ENCODE data around the gene R3HDM2.
"Not testable (repeated sequence)": the region's sequence is repeated elsewhere in the genome, so short reads cannot be mapped to it uniquely, and the experiment has no call there.

R3HDM2 gene

GRCh38 chr12:57452181-57452936 lies 21.5 kb upstream of the R3HDM2 start:
- no peak overlapping the region for H3K4me3 Mint-ChIP-seq
- no peaks in the 10 kb centered on the region for H3K9me3 Mint-ChIP-seq
- H3K27ac Mint-ChIP-seq = no peak overlapping the region
- DNase-seq (ENCODE audit: low spot score in 2 of 2) (no peak), ATAC-seq (ENCODE audit: low read depth) (no peak)
- no peaks in the 10 kb centered on the region for H3K36me3 Mint-ChIP-seq
- H3K27me3 Mint-ChIP-seq = peaks cover 1% of the 10 kb centered on the region
- peaks cover 10% of the 10 kb centered on the region for H3K4me1 Mint-ChIP-seq

- H3K9me3 Mint-ChIP-seq = no peaks in the 10 kb centered on the region
- H3K4me3 Mint-ChIP-seq = no peak overlapping the region
- peaks cover 10% of the 10 kb centered on the region for H3K4me1 Mint-ChIP-seq
- H3K36me3 Mint-ChIP-seq = no peaks in the 10 kb centered on the region
- H3K27ac Mint-ChIP-seq = no peak overlapping the region
- DNase-seq (ENCODE audit: low spot score in 2 of 2) (no peak), ATAC-seq (ENCODE audit: low read depth) (no peak)
- peaks cover 1% of the 10 kb centered on the region for H3K27me3 Mint-ChIP-seq
These were observed 20.5 kb upstream of the R3HDM2 start for GRCh38 chr12:57451233-57451778.

GRCh38 chr12:57450057-57450456 lies 19.2 kb upstream of the R3HDM2 start:
- no peak for DNase-seq (ENCODE audit: low spot score in 2 of 2)
- H3K36me3 Mint-ChIP-seq = no peaks in the 10 kb centered on the region
- no peak for ATAC-seq (ENCODE audit: low read depth)
- no peaks in the 10 kb centered on the region for H3K9me3 Mint-ChIP-seq
- H3K4me3 Mint-ChIP-seq = no peak overlapping the region
- peaks cover 1% of the 10 kb centered on the region for H3K27me3 Mint-ChIP-seq
- H3K27ac Mint-ChIP-seq = no peak overlapping the region
- peaks cover 2% of the 10 kb centered on the region for H3K4me1 Mint-ChIP-seq

- no peaks in the 10 kb centered on the region for H3K36me3 Mint-ChIP-seq
- DNase-seq (ENCODE audit: low spot score in 2 of 2) = no peak
- H3K4me3 Mint-ChIP-seq = no peak overlapping the region
- no peak for ATAC-seq (ENCODE audit: low read depth)
- no peaks in the 10 kb centered on the region for H3K9me3 Mint-ChIP-seq
- H3K27me3 Mint-ChIP-seq = peaks cover 1% of the 10 kb centered on the region
- H3K4me1 Mint-ChIP-seq = peaks cover 2% of the 10 kb centered on the region
- H3K27ac Mint-ChIP-seq = no peak overlapping the region
These were observed 18.5 kb upstream of the R3HDM2 start for GRCh38 chr12:57449375-57449774.

- no peak overlapping the region for H3K27ac Mint-ChIP-seq
- DNase-seq (ENCODE audit: low spot score in 2 of 2) (no peak), ATAC-seq (ENCODE audit: low read depth) (no peak)
- H3K27me3 Mint-ChIP-seq = peaks cover 1% of the 10 kb centered on the region
- H3K9me3 Mint-ChIP-seq = no peaks in the 10 kb centered on the region
- no peaks in the 10 kb centered on the region for H3K36me3 Mint-ChIP-seq
- no peak overlapping the region for H3K4me3 Mint-ChIP-seq
- H3K4me1 Mint-ChIP-seq = peaks cover 2% of the 10 kb centered on the region
These were observed 17.8 kb upstream of the R3HDM2 start for GRCh38 chr12:57448669-57449068.

GRCh38 chr12:57446292-57446960 lies 15.6 kb upstream of the R3HDM2 start:
- Mint-ChIP-seq H3K27me3 (peaks cover 4% of the 10 kb centered on the region), H3K27ac (no peak overlapping the region), H3K4me3 (no peak overlapping the region), H3K9me3 (peaks cover 5% of the 10 kb centered on the region), H3K36me3 (peaks cover 2% of the 10 kb centered on the region), H3K4me1 (no peaks in the 10 kb centered on the region)
- ATAC-seq (ENCODE audit: low read depth) (no peak), DNase-seq (ENCODE audit: low spot score in 2 of 2) (no peak)

- no peak overlapping the region for H3K27ac Mint-ChIP-seq
- peaks cover 2% of the 10 kb centered on the region for H3K36me3 Mint-ChIP-seq
- no peaks in the 10 kb centered on the region for H3K4me1 Mint-ChIP-seq
- ATAC-seq (ENCODE audit: low read depth) (no peak), DNase-seq (ENCODE audit: low spot score in 2 of 2) (no peak)
- peaks cover 7% of the 10 kb centered on the region for H3K9me3 Mint-ChIP-seq
- H3K4me3 Mint-ChIP-seq = no peak overlapping the region
- peaks cover 8% of the 10 kb centered on the region for H3K27me3 Mint-ChIP-seq
These were observed 13.9 kb upstream of the R3HDM2 start for GRCh38 chr12:57444744-57445143.

GRCh38 chr12:57444337-57444736 lies 13.5 kb upstream of the R3HDM2 start:
- not testable (repeated sequence) for H3K4me1 Mint-ChIP-seq; H3K27ac Mint-ChIP-seq; ATAC-seq (ENCODE audit: low read depth); H3K27me3 Mint-ChIP-seq; H3K9me3 Mint-ChIP-seq; H3K36me3 Mint-ChIP-seq; H3K4me3 Mint-ChIP-seq; DNase-seq (ENCODE audit: low spot score in 2 of 2)

GRCh38 chr12:57441846-57442427 lies 11.1 kb upstream of the R3HDM2 start:
- DNase-seq (ENCODE audit: low spot score in 2 of 2) = no peak
- Mint-ChIP-seq H3K27me3 (peaks cover 8% of the 10 kb centered on the region), H3K9me3 (peaks cover 7% of the 10 kb centered on the region), H3K4me3 (no peak overlapping the region), H3K27ac (no peak overlapping the region), H3K36me3 (peaks cover 2% of the 10 kb centered on the region), H3K4me1 (no peaks in the 10 kb centered on the region)
- no peak for ATAC-seq (ENCODE audit: low read depth)

GRCh38 chr12:57441393-57441792 lies 10.6 kb upstream of the R3HDM2 start:
- not testable (repeated sequence) for H3K4me3 Mint-ChIP-seq; H3K36me3 Mint-ChIP-seq; H3K27ac Mint-ChIP-seq; DNase-seq (ENCODE audit: low spot score in 2 of 2); H3K27me3 Mint-ChIP-seq; H3K9me3 Mint-ChIP-seq; H3K4me1 Mint-ChIP-seq; ATAC-seq (ENCODE audit: low read depth)

- ATAC-seq (ENCODE audit: low read depth) (no peak), DNase-seq (ENCODE audit: low spot score in 2 of 2) (no peak)
- Mint-ChIP-seq H3K27ac (no peak overlapping the region), H3K4me3 (no peak overlapping the region), H3K4me1 (no peaks in the 10 kb centered on the region), H3K9me3 (peaks cover 7% of the 10 kb centered on the region), H3K27me3 (peaks cover 8% of the 10 kb centered on the region), H3K36me3 (peaks cover 2% of the 10 kb centered on the region)
These were observed 9.0 kb upstream of the R3HDM2 start for GRCh38 chr12:57439762-57440266.

- no peak for ATAC-seq (ENCODE audit: low read depth)
- peaks cover 2% of the 10 kb centered on the region for H3K36me3 Mint-ChIP-seq
- no peak overlapping the region for H3K4me3 Mint-ChIP-seq
- H3K27me3 Mint-ChIP-seq = peaks cover 8% of the 10 kb centered on the region
- H3K4me1 Mint-ChIP-seq = no peaks in the 10 kb centered on the region
- no peak for DNase-seq (ENCODE audit: low spot score in 2 of 2)
- no peak overlapping the region for H3K27ac Mint-ChIP-seq
- H3K9me3 Mint-ChIP-seq = peaks cover 7% of the 10 kb centered on the region
These were observed 7.6 kb upstream of the R3HDM2 start for GRCh38 chr12:57438400-57438799.

GRCh38 chr12:57435293-57435692 lies 4.5 kb upstream of the R3HDM2 start:
- no peak overlapping the region for H3K4me3 Mint-ChIP-seq
- no peaks in the 10 kb centered on the region for H3K27me3 Mint-ChIP-seq
- H3K36me3 Mint-ChIP-seq = no peaks in the 10 kb centered on the region
- peaks cover 8% of the 10 kb centered on the region for H3K4me1 Mint-ChIP-seq
- no peak for DNase-seq (ENCODE audit: low spot score in 2 of 2)
- no peak for ATAC-seq (ENCODE audit: low read depth)
- H3K27ac Mint-ChIP-seq = no peak overlapping the region
- H3K9me3 Mint-ChIP-seq = no peaks in the 10 kb centered on the region

- no peak for ATAC-seq (ENCODE audit: low read depth)
- no peak within 1 kb of the TSS for H3K4me3 Mint-ChIP-seq
- no peaks in the 10 kb centered on the region for H3K27me3 Mint-ChIP-seq
- peaks cover 13% of the 10 kb centered on the region for H3K4me1 Mint-ChIP-seq
- H3K9me3 Mint-ChIP-seq = no peaks in the 10 kb centered on the region
- DNase-seq (ENCODE audit: low spot score in 2 of 2) = no peak
- no peaks in the 10 kb centered on the region for H3K36me3 Mint-ChIP-seq
- H3K27ac Mint-ChIP-seq = no peak within 1 kb of the TSS
These were observed 3.8 kb upstream of the R3HDM2 start, which contains the start of gene INHBC for GRCh38 chr12:57434517-57435223. Gene INHBC, plus strand, starts transcription at chr12:57434784. Its CDS starts 103 bp downstream, at chr12:57434887.

Data from memory B cell (primary cell).